ENCODE data around the gene ITFG1.
A peak's percentile ranks its signal among the peaks of the same experiment; 100 is the strongest.
"Not testable (repeated sequence)": the region's sequence is repeated elsewhere in the genome, so short reads cannot be mapped to it uniquely, and the experiment has no call there.

The ITFG1 gene

GRCh38 chr16:47143677-47144558 lies 316.9 kb downstream of the ITFG1 start, which contains the start of gene NETO2:
Gene NETO2 (minus strand): TSS chr16:47143945. CDS start chr16:47143612, 333 bp downstream.
- peak; percentile 65 for DNase-seq

GRCh38 chr16:47142821-47143676 lies 317.8 kb downstream of the ITFG1 start:
- DNase-seq: peak; percentile 57

- no peak for DNase-seq
Measured at GRCh38 chr16:47142486-47142820, 318.4 kb downstream of the ITFG1 start.

- DNase-seq: peak; percentile 89
Measured at GRCh38 chr16:47141773-47142485, 318.9 kb downstream of the ITFG1 start.

- no peak for DNase-seq
Measured at GRCh38 chr16:47140686-47141085, 320.2 kb downstream of the ITFG1 start.

- no peak for DNase-seq
Measured at GRCh38 chr16:47139561-47140185, 321.2 kb downstream of the ITFG1 start.

- not testable (repeated sequence) for DNase-seq
Measured at GRCh38 chr16:47137925-47138324, 322.9 kb downstream of the ITFG1 start.

GRCh38 chr16:47136099-47136842 lies 324.6 kb downstream of the ITFG1 start:
- DNase-seq: no peak

GRCh38 chr16:47134550-47134949 lies 326.3 kb downstream of the ITFG1 start:
- no peak for DNase-seq

- no peak for DNase-seq
Measured at GRCh38 chr16:47132308-47132707, 328.6 kb downstream of the ITFG1 start.

- DNase-seq: no peak
Measured at GRCh38 chr16:47129755-47130435, 331.0 kb downstream of the ITFG1 start.

- DNase-seq: no peak
Measured at GRCh38 chr16:47127541-47127940, 333.3 kb downstream of the ITFG1 start.

GRCh38 chr16:47125757-47126156 lies 335.1 kb downstream of the ITFG1 start:
- DNase-seq: no peak

- DNase-seq: no peak
Measured at GRCh38 chr16:47113130-47113529, 347.7 kb downstream of the ITFG1 start.

- DNase-seq: no peak
Measured at GRCh38 chr16:47110939-47111338, 349.9 kb downstream of the ITFG1 start.

GRCh38 chr16:47109361-47109760 lies 351.5 kb downstream of the ITFG1 start:
- DNase-seq: no peak
